HCT116 (cell line): ENCODE data around the gene ITGB7. TPM values are rescaled to one million over a fixed set of nuclear protein-coding genes. Genes with fewer than 3 reads are reported as not detected.

Source experiments
- ATAC-seq: fragments of 200-7000 bp; cut with Tn5 transposase; 2 replicates; pipeline ENCODE4 v1.9.1; 2020; ENCODE audit warnings: mild to moderate bottlenecking, moderate library complexity
- BruUV-seq: library from RNA; stranded (reverse); fragments of 400-500 nt; replicated peaks from 2 replicates; lab custom pipeline; 2021; lab: Mats Ljungman, UMichigan
- CTCF ChIA-PET: fragments of 300-600 bp; sonication (Branson Sonifier 250); formaldehyde crosslinking; loops from one replicate; lab custom pipeline; 2021; ENCODE audit warnings: antibody characterized with exemption; lab: Charles Lee
- POLR2A ChIA-PET: fragments of 300-600, 350-600 bp; sonication (Branson Sonifier 250); formaldehyde crosslinking; loops from one replicate; lab custom pipeline; 2021; ENCODE audit warnings: antibody characterized with exemption; lab: Charles Lee
- RAD21 ChIA-PET, 2 experiments: fragments of 300-600 bp; sonication (Branson Sonifier 250); formaldehyde crosslinking; loops; one replicate each; lab custom pipeline; 2023; ENCODE audit warnings: low total read pairs in 2 of 2; ENCODE audit not compliant: uncharacterized antibody in 2 of 2, unreplicated experiment in 2 of 2, low non-redundant PET in 1 of 2; lab: Charles Lee
- DNase-seq: peaks from one replicate; pipeline ENCODE4 v3.0.0-alpha.2; 2010; ENCODE audit warnings: low read depth, low spot score
- H2AFZ ChIP-seq: fragments of 200-600 bp; shearing (Covaris generic), sonication (generic); 2 replicates; pipeline ENCODE4 v1.6.1; 2017; ENCODE audit warnings: low read depth, mixed run types, mixed read lengths, antibody characterized with exemption, low read length; ENCODE audit not compliant: poor library complexity, severe bottlenecking
- H3K27ac ChIP-seq: 2 replicates; pipeline ENCODE4 v1.5.1; 2012; ENCODE audit warnings: low read depth, low read length
- H3K27me3 ChIP-seq: fragments of 200-600 bp; sonication (generic); 2 replicates; pipeline ENCODE4 v1.6.1; 2016; ENCODE audit warnings: mixed run types, low read length, mixed read lengths; ENCODE audit not compliant: insufficient read depth
- H3K36me3 ChIP-seq, 2 experiments: fragments of 200-500 bp in 1 of 2; fragments of 200-600 bp in 1 of 2; sonication (Bioruptor generic) in 1 of 2; sonication (generic) in 1 of 2; 2 replicates each; pipeline versions ENCODE4 v1.5.1 to v1.6.1; 2014 to 2016; ENCODE audit warnings: low read length in 2 of 2, inconsistent platforms in 1 of 2, mixed read lengths in 1 of 2, mixed run types in 1 of 2; ENCODE audit not compliant: insufficient read depth in 2 of 2, control insufficient read depth in 1 of 2
- H3K4me1 ChIP-seq, 2 experiments: fragments of 200-600 bp in 1 of 2; sonication (generic) in 1 of 2; 2 replicates each; pipeline versions ENCODE4 v1.5.1 to v1.6.1; 2012 to 2017; ENCODE audit warnings: low read length in 2 of 2, inconsistent platforms in 1 of 2, mild to moderate bottlenecking in 1 of 2, mixed read lengths in 1 of 2, mixed run types in 1 of 2, moderate library complexity in 1 of 2; ENCODE audit not compliant: insufficient read depth in 2 of 2, control insufficient read depth in 1 of 2
- H3K4me2 ChIP-seq: fragments of 200-600 bp; sonication (generic); 2 replicates; pipeline ENCODE4 v1.6.1; 2017; ENCODE audit warnings: mixed run types, low read length, mixed read lengths
- H3K4me3 ChIP-seq, 2 experiments: fragments of 200-600 bp in 1 of 2; sonication (generic) in 1 of 2; replicated peaks in 1 of 2; 2 replicates each; pipeline ENCODE4 v1.5.1; 2011 to 2016; ENCODE audit warnings: low read length in 2 of 2, control low read depth in 1 of 2, low read depth in 1 of 2, mild to moderate bottlenecking in 1 of 2, mixed read lengths in 1 of 2, mixed run types in 1 of 2
- H3K79me2 ChIP-seq: fragments of 200-600 bp; sonication (generic); 2 replicates; pipeline ENCODE4 v1.6.1; 2017; ENCODE audit warnings: mild to moderate bottlenecking, mixed run types, low read length, moderate library complexity, mixed read lengths; ENCODE audit not compliant: insufficient read depth
- H3K9ac ChIP-seq: fragments of 200-600 bp; sonication (generic); 2 replicates; pipeline ENCODE4 v1.6.1; 2016; ENCODE audit warnings: low read length, mixed read lengths
- H3K9me2 ChIP-seq: fragments of 200-600 bp; sonication (generic), shearing (Covaris generic); 2 replicates; pipeline ENCODE4 v1.6.1; 2017; ENCODE audit warnings: mixed run types, mild to moderate bottlenecking, moderate library complexity; ENCODE audit not compliant: insufficient read depth
- H3K9me3 ChIP-seq, 2 experiments: fragments of 200-500 bp in 1 of 2; fragments of 200-600 bp in 1 of 2; sonication (Bioruptor generic) in 1 of 2; sonication (generic) in 1 of 2; 2 replicates each; pipeline ENCODE4 v1.6.1; 2014 to 2017; ENCODE audit warnings: low read length in 2 of 2, mixed read lengths in 2 of 2, inconsistent platforms in 1 of 2, low read depth in 1 of 2, mild to moderate bottlenecking in 1 of 2, mixed run types in 1 of 2, moderate library complexity in 1 of 2; ENCODE audit not compliant: control insufficient read depth in 1 of 2, insufficient read depth in 1 of 2
- H4K20me1 ChIP-seq: fragments of 200-600 bp; sonication (generic), shearing (Covaris generic); 2 replicates; pipeline ENCODE4 v1.6.1; 2017; ENCODE audit warnings: mixed run types, mild to moderate bottlenecking, moderate library complexity; ENCODE audit not compliant: insufficient read depth
- CEBPB ChIP-seq: IDR thresholded peaks from 2 replicates; pipeline ENCODE4 v1.6.1; 2012; ENCODE audit warnings: low read depth
- ELF1 ChIP-seq: IDR thresholded peaks from 2 replicates; pipeline ENCODE4 v1.6.1; 2012; ENCODE audit warnings: low read depth, borderline replicate concordance
- EZH2 ChIP-seq: fragments of 200-600 bp; sonication (generic); IDR thresholded peaks from 2 replicates; pipeline ENCODE4 v1.6.1; 2017; ENCODE audit warnings: antibody characterized with exemption, mixed run types
- JUND ChIP-seq: IDR thresholded peaks from 2 replicates; pipeline ENCODE4 v1.6.1; 2012
- POLR2AphosphoS5 ChIP-seq: IDR thresholded peaks from 2 replicates; pipeline ENCODE4 v1.6.1; 2011; ENCODE audit warnings: mild to moderate bottlenecking, low read depth, low read length, moderate library complexity
- RAD21 ChIP-seq: IDR thresholded peaks from 2 replicates; pipeline ENCODE4 v1.6.1; 2012; ENCODE audit warnings: low read depth, mild to moderate bottlenecking
- SP1 ChIP-seq: IDR thresholded peaks from 2 replicates; pipeline ENCODE4 v1.6.1; 2012; ENCODE audit warnings: low read depth
- SRF ChIP-seq: IDR thresholded peaks from 2 replicates; pipeline ENCODE4 v1.6.1; 2012; ENCODE audit warnings: low read depth
- TCF7L2 ChIP-seq: IDR thresholded peaks from 2 replicates; pipeline ENCODE4 v1.7.0; 2011; ENCODE audit warnings: borderline replicate concordance, inconsistent platforms; ENCODE audit not compliant: insufficient read depth, insufficient read length; ENCODE audit errors: extremely low read depth
- YY1 ChIP-seq: IDR thresholded peaks from 2 replicates; pipeline ENCODE4 v1.6.1; 2011; ENCODE audit warnings: low read length, low read depth, moderate library complexity, mild to moderate bottlenecking; ENCODE audit not compliant: insufficient replicate concordance; ENCODE audit errors: extremely low read depth
- ZNF274 ChIP-seq: fragments of 200-500 bp; sonication (Bioruptor generic); IDR thresholded peaks from 2 replicates; pipeline ENCODE4 v1.6.1; 2014; ENCODE audit warnings: mild to moderate bottlenecking, low read depth, low read length, inconsistent platforms
- intact Hi-C: fragments of 100-400 bp; cut with micrococcal nuclease; formaldehyde crosslinking; loops from 2 replicates; pipeline ENCODE4 v1.10.0; 2022
- total RNA-seq: library from RNA; stranded (reverse); gene quantifications from one replicate; pipeline ENCODE4 v1.2.1, GENCODE V29; 2021; ENCODE audit not compliant: unreplicated experiment
- TF ChIP-seq, protein P1 (sequence below): IDR thresholded peaks from 2 replicates; pipeline ENCODE4 v1.6.1; 2012
- TF ChIP-seq, protein P2 (sequence below): IDR thresholded peaks from 2 replicates; pipeline ENCODE4 v1.6.1; 2011; ENCODE audit warnings: mild to moderate bottlenecking, low read length, moderate library complexity; ENCODE audit not compliant: insufficient replicate concordance; ENCODE audit errors: extremely low read depth

The ITGB7 gene
- total RNA-seq, 1 experiment from 2014 or later, result 1.9 TPM

DNA sequence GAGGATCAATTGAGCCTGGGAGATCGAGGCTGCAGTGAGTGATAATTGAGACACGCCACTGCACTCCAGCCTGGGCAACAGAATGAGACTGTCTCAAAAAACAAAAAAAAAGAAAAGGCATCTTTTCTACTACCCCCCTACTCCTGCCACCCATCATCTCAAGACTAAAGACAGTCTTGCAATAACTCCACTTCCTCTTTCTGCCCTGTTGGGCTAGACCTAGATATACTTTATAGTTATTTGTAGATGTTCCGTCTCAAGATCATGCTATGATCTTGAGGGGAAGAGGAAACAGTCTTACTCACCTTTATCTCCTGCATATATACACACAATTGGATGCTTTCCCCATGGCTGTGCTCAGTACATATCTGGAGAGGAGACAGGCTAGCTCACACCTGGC, 48.9 kb upstream of the ITGB7 start:
- Histone ChIP-seq H4K20me1 (no peaks in the 10 kb centered on the region), H3K9ac (no peak overlapping the region), H3K4me3 (no peak overlapping the region), H2AFZ (no peak overlapping the region), H3K9me3 (no peaks in the 10 kb centered on the region), H3K9me2 (no peaks in the 10 kb centered on the region), H3K27ac (no peak overlapping the region), H3K4me2 (no peak overlapping the region), H3K27me3 (no peaks in the 10 kb centered on the region), H3K36me3 (peaks cover 0 to 2% of the 10 kb centered on the region in 2 experiments; a peak in 2 of 4 replicates), H3K79me2 (peaks cover 11% of the 10 kb centered on the region; the same call in 1 of the 2 replicates), H3K4me1 (peaks cover 8 to 16% of the 10 kb centered on the region in 2 experiments; a peak in 3 of 4 replicates)
- RAD21 ChIA-PET, result no interaction called here
- no peak for ATAC-seq
- TF ChIP-seq, protein P1, sequence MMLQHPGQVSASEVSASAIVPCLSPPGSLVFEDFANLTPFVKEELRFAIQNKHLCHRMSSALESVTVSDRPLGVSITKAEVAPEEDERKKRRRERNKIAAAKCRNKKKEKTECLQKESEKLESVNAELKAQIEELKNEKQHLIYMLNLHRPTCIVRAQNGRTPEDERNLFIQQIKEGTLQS, result no peak
- no peak for TF ChIP-seq ZNF274
- no peak for TF ChIP-seq RAD21
- no peak for TF ChIP-seq POLR2AphosphoS5
- TF ChIP-seq YY1, result no peak
- TF ChIP-seq SP1, result no peak
- TF ChIP-seq TCF7L2, result no peak
- no peak for TF ChIP-seq CEBPB
- TF ChIP-seq ELF1, result no peak
- TF ChIP-seq, protein P2, sequence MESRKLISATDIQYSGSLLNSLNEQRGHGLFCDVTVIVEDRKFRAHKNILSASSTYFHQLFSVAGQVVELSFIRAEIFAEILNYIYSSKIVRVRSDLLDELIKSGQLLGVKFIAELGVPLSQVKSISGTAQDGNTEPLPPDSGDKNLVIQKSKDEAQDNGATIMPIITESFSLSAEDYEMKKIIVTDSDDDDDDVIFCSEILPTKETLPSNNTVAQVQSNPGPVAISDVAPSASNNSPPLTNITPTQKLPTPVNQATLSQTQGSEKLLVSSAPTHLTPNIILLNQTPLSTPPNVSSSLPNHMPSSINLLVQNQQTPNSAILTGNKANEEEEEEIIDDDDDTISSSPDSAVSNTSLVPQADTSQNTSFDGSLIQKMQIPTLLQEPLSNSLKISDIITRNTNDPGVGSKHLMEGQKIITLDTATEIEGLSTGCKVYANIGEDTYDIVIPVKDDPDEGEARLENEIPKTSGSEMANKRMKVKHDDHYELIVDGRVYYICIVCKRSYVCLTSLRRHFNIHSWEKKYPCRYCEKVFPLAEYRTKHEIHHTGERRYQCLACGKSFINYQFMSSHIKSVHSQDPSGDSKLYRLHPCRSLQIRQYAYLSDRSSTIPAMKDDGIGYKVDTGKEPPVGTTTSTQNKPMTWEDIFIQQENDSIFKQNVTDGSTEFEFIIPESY, result no peak
- no peak for TF ChIP-seq JUND
- no peak for TF ChIP-seq SRF
- no peak for TF ChIP-seq EZH2
- CTCF ChIA-PET, result no interaction called here
- intact Hi-C loops, result no loop called here
- POLR2A ChIA-PET, result no interaction called here
- no TSS peak for BruUV-seq
- DNase-seq, result no peak
